PC-9 (cell line): ENCODE measurements around the gene TMEM233.

Experiments
- EZH2 ChIP-seq: fragments of 200-600 bp; sonication (generic); IDR thresholded peaks from 2 replicates; pipeline ENCODE4 v1.8.0; 2017; ENCODE audit warnings: antibody characterized with exemption, low read depth
- TF ChIP-seq, protein P1 (sequence below): fragments of 200-600 bp; sonication (generic); conservative IDR thresholded peaks from 2 replicates; pipeline ENCODE4 v1.6.1; 2017; ENCODE audit warnings: mixed run types, antibody characterized with exemption, mild to moderate bottlenecking, moderate library complexity

DNA sequence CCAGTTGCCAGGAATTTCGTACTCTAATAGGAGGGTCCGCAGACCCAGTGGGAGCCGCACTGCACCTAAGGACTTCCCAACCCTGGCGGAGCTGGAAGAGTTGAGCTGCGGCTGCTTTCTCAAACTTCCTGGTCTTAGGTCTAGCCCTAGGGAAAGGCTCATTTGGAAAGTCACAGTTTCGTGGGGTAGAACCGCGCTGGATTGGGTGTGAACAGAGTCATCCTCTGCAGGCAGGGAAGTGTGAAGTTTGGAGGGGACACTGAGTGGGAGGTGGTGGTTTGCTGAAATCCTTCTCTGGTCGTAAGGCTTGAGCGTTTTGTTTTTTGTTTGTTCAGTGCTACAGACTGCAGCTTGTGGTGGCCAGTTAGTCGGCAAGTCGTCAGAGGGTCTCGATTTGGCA lies 93.2 kb downstream of the TMEM233 start:
- TF ChIP-seq, protein P1, sequence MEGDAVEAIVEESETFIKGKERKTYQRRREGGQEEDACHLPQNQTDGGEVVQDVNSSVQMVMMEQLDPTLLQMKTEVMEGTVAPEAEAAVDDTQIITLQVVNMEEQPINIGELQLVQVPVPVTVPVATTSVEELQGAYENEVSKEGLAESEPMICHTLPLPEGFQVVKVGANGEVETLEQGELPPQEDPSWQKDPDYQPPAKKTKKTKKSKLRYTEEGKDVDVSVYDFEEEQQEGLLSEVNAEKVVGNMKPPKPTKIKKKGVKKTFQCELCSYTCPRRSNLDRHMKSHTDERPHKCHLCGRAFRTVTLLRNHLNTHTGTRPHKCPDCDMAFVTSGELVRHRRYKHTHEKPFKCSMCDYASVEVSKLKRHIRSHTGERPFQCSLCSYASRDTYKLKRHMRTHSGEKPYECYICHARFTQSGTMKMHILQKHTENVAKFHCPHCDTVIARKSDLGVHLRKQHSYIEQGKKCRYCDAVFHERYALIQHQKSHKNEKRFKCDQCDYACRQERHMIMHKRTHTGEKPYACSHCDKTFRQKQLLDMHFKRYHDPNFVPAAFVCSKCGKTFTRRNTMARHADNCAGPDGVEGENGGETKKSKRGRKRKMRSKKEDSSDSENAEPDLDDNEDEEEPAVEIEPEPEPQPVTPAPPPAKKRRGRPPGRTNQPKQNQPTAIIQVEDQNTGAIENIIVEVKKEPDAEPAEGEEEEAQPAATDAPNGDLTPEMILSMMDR = no peak
- TF ChIP-seq EZH2 = no peak
